K562 (cell line): Measurements from ENCODE around the gene STOML3. TPM values are rescaled to one million over a fixed set of nuclear protein-coding genes. Genes with fewer than 3 reads are reported as not detected.

Source experiments
- ATAC-seq: fragments of 200-7000 bp; cut with Tn5 transposase; 3 replicates; pipeline ENCODE4 v1.9.1; 2020; ENCODE audit warnings: moderate library complexity
- BruUV-seq: library from RNA; stranded (reverse); fragments of 400-500 nt; replicated peaks from 2 replicates; lab custom pipeline; 2021; lab: Mats Ljungman, UMichigan
- CTCF ChIA-PET: fragments of 300-600 bp; formaldehyde crosslinking; extraction: SDS; loops from one replicate; lab custom pipeline; 2021; ENCODE audit warnings: low intra/inter-chr PET ratio; lab: Yijun Ruan, JAX
- POLR2A ChIA-PET: fragments of 300-600, 350-650 bp; sonication (Branson Sonifier 250); formaldehyde crosslinking; extraction: SDS; loops from one replicate; lab custom pipeline; 2021; ENCODE audit warnings: antibody characterized with exemption, inconsistent platforms; lab: Yijun Ruan, JAX
- DNase-seq, 4 experiments: peaks; one replicate each; pipeline versions ENCODE4 v3.0.0 to v3.0.0-alpha.2; 2011 to 2018; ENCODE audit warnings: low spot score in 3 of 4, mixed read lengths in 3 of 4; ENCODE audit errors: extremely low read depth in 1 of 4
- FAIRE-seq: peaks from 2 replicates; lab custom pipeline; 2011; peaks lifted over from hg19 to GRCh38; lab: Jason Lieb, UNC
- H2AFZ ChIP-seq: 2 replicates; pipeline ENCODE4 v1.6.0; 2011; ENCODE audit warnings: low read depth, low read length, control low read depth, inconsistent platforms
- H3K27ac ChIP-seq: fragments of 200-600 bp; 3 replicates; pipeline ENCODE4 v1.8.0; 2011; ENCODE audit warnings: low read depth, mild to moderate bottlenecking, control low read depth, inconsistent platforms, low read length, moderate library complexity, mixed read lengths; ENCODE audit errors: extremely low read depth
- H3K27me3 ChIP-seq, 2 experiments: fragments of 300-600 bp in 1 of 2; 2 replicates in 1 of 2; 3 replicates in 1 of 2; pipeline versions ENCODE4 v1.6.0 to v1.8.0; 2011; ENCODE audit warnings: inconsistent platforms in 2 of 2, low read length in 2 of 2, mild to moderate bottlenecking in 1 of 2, mixed read lengths in 1 of 2, moderate library complexity in 1 of 2; ENCODE audit not compliant: control insufficient read depth in 2 of 2, insufficient read depth in 2 of 2
- H3K36me3 ChIP-seq: fragments of 300-600 bp; 3 replicates; pipeline ENCODE4 v1.8.0; 2011; ENCODE audit warnings: mild to moderate bottlenecking, low read length, inconsistent platforms; ENCODE audit not compliant: control insufficient read depth, insufficient read depth
- H3K4me1 ChIP-seq, 2 experiments: fragments of 200-600 bp in 1 of 2; replicated peaks in 1 of 2; 2 replicates in 1 of 2; 3 replicates in 1 of 2; pipeline versions ENCODE4 v1.5.1 to v1.8.0; 2011; ENCODE audit warnings: inconsistent platforms in 2 of 2, low read length in 2 of 2, mild to moderate bottlenecking in 1 of 2, mixed read lengths in 1 of 2, moderate library complexity in 1 of 2; ENCODE audit not compliant: control insufficient read depth in 2 of 2, insufficient read depth in 2 of 2
- H3K4me2 ChIP-seq: 2 replicates; pipeline ENCODE4 v1.6.1; 2011; ENCODE audit warnings: low read length, control low read depth, inconsistent platforms, mixed read lengths; ENCODE audit not compliant: insufficient read depth
- H3K4me3 ChIP-seq: fragments of 200-600 bp; sonication (generic), shearing (Covaris generic); 2 replicates; pipeline ENCODE4 v1.5.1; 2016; ENCODE audit warnings: control low read depth, inconsistent platforms
- H3K79me2 ChIP-seq: fragments of 200-600 bp; 3 replicates; pipeline ENCODE4 v1.8.0; 2011; ENCODE audit warnings: low read length, inconsistent platforms; ENCODE audit not compliant: control insufficient read depth, insufficient read depth
- H3K9ac ChIP-seq, 2 experiments: 2 replicates each; pipeline versions ENCODE4 v1.6.0 to v1.6.1; 2011; ENCODE audit warnings: low read depth in 2 of 2, low read length in 2 of 2, control low read depth in 1 of 2, inconsistent platforms in 1 of 2, mild to moderate bottlenecking in 1 of 2, mixed read lengths in 1 of 2; ENCODE audit not compliant: insufficient read depth in 1 of 2
- H3K9me1 ChIP-seq: one replicate; pipeline ENCODE4 v1.6.0; 2011; ENCODE audit warnings: inconsistent platforms, mild to moderate bottlenecking, low read length, moderate library complexity; ENCODE audit not compliant: control insufficient read depth, insufficient read depth
- H3K9me3 ChIP-seq: replicated peaks from 2 replicates; pipeline ENCODE4 v1.5.1; 2011; ENCODE audit warnings: low read depth, low read length, inconsistent platforms; ENCODE audit not compliant: control insufficient read depth, insufficient read depth
- H4K20me1 ChIP-seq: replicated peaks from 2 replicates; pipeline ENCODE4 v1.6.1; 2011; ENCODE audit warnings: low read length, inconsistent platforms, mixed read lengths; ENCODE audit not compliant: control insufficient read depth, insufficient read depth
- CEBPB ChIP-seq: fragments of 450-650 bp; IDR thresholded peaks from 2 replicates; pipeline ENCODE4 v1.6.1; 2016; ENCODE audit warnings: missing genetic modification characterization, missing compliant biosample characterization
- CEBPG ChIP-seq, 3 experiments: fragments of 200-800 bp in 1 of 3; sonication (Bioruptor generic) in 1 of 3; sonication (generic) in 1 of 3; formaldehyde crosslinking in 1 of 3; IDR thresholded peaks in 2 of 3; conservative IDR thresholded peaks in 1 of 3; 2 replicates each; pipeline versions ENCODE4 v1.6.1 to v1.8.0; 2016 to 2022; ENCODE audit warnings: missing compliant biosample characterization in 2 of 3, missing genetic modification characterization in 2 of 3, mild to moderate bottlenecking in 1 of 3, missing genetic modification reagents in 1 of 3
- SREBF1 ChIP-seq: fragments of 150-350 bp; IDR thresholded peaks from 2 replicates; pipeline ENCODE4 v1.6.1; 2014; ENCODE audit warnings: antibody characterized with exemption, low read depth, low read length, borderline replicate concordance
- SRSF7 ChIP-seq: fragments of 200-400 bp; formaldehyde crosslinking; optimal IDR thresholded peaks from 2 replicates; pipeline ENCODE3; 2017; ENCODE audit warnings: mild to moderate bottlenecking, low read depth, low read length
- ZC3H11A ChIP-seq: IDR thresholded peaks from 2 replicates; pipeline ENCODE4 v1.6.1; 2012; ENCODE audit warnings: low read depth, low read length, improper control_type of control experiment
- WGBS: fragments of 100-300 bp; shearing (Covaris generic); methylation state at CpG from one replicate; pipeline ENCODE4 v1.1.6; 2016; ENCODE audit warnings: low coverage, mixed read lengths; ENCODE audit not compliant: insufficient coverage; ENCODE audit errors: missing lambda C conversion rate; 5-methylcytosine and 5-hydroxymethylcytosine counted together
- in situ Hi-C: fragments of 300-500 bp; cut with MboI; formaldehyde crosslinking; loops from 4 replicates; pipeline ENCODE4 v1.15.0; 2018; ENCODE audit warnings: inconsistent platforms, mixed read lengths
- intact Hi-C: fragments of 100-400 bp; cut with micrococcal nuclease; formaldehyde crosslinking; loops from 2 replicates; pipeline ENCODE4 v1.14.2; 2022
- polyA plus RNA-seq, 8 experiments: library from polyadenylated mRNA; depleted of rRNA in 4 of 8; stranded (reverse) in 5 of 8; unstranded in 3 of 8; fragments of >200 nt; fragmentation: Nextera tagmentation in 2 of 8; fragmentation: Illumina TruSeq in 1 of 8; extraction: Ambion mirVana in 2 of 8; extraction: Trizol in 1 of 8; gene quantifications; 2 replicates each; pipeline versions ENCODE4 v1.2.1 to v1.2.3, GENCODE V29; 2011 to 2014; ENCODE audit warnings: inconsistent platforms in 1 of 8, missing spikeins in 1 of 8
- total RNA-seq, 7 experiments: library from RNA; depleted of rRNA in 6 of 7; stranded (reverse); fragments of >200 nt in 6 of 7; fragmentation: Illumina TruSeq in 2 of 7; extraction: Trizol in 2 of 7; gene quantifications; 2 replicates each; pipeline versions ENCODE4 v1.2.1 to v1.2.3, GENCODE V29; 2011 to 2021; ENCODE audit warnings: low replicate concordance in 1 of 7

STOML3 gene
- total and polyA plus RNA-seq, 9 of the 15 experiments (the other 6 are each of a cell fraction or from before 2014, with no cell fraction given): 0.04 TPM; not detected in 8

DNA sequence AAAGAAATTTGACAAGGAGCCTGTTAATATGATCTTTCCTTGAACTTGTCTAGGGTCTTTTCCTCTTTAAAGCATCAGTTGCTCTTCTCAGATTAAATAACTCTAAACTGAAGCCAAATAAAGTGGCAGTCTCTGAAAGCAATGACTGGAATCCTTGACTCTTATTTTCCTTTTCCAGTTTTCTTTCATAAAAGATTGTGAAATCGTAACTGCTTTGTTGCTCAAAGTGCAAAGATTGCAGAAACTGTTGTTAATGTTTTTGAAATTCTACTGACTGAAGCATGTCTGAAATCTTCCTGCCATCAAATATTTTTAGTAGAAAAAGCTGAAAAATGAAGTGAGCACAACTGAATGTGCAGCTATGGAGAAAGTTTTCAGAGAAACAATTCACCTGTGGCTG is 49.6 kb upstream of the STOML3 start:
- FAIRE-seq (no peak), ATAC-seq (no peak), DNase-seq (no peak)
- no TSS peak for BruUV-seq
- Histone ChIP-seq H2AFZ (peak overlapping the region; percentile 68; the same call in 1 of the 2 replicates), H3K4me1 (peaks cover 6 to 7% of the 10 kb centered on the region in 2 experiments; a peak in 4 of 5 replicates), H3K79me2 (peaks cover 50% of the 10 kb centered on the region), H3K4me2 (peak overlapping the region; percentile 51), H3K9me1 (no peaks in the 10 kb centered on the region), H3K9me3 (no peaks in the 10 kb centered on the region), H3K27me3 (no peaks in the 10 kb centered on the region), H3K4me3 (peak overlapping the region; percentile 21; the same call in 1 of the 2 replicates), H3K36me3 (peaks cover 8% of the 10 kb centered on the region; the same call in 1 of the 3 replicates), H3K27ac (peak overlapping the region; percentile 42), H4K20me1 (peaks cover 5% of the 10 kb centered on the region; the same call in 1 of the 2 replicates), H3K9ac (peak overlapping the region in 1 of 2 experiments; percentile 61; a peak in 2 of 4 replicates)
- TF ChIP-seq CEBPB (tag) (peak; percentile 79), CEBPG (CRISPR knock-in tag; IDR thresholded peaks at IDR 0.05) (no peak), CEBPG (tag; conservative IDR thresholded peaks at IDR 0.05 in 1 of 2, IDR thresholded peaks at IDR 0.05 in 1 of 2) (peak; percentile 34 to 49; a peak in 3 of 4 replicates), ZC3H11A (no peak), SRSF7 (no peak), SREBF1 (no peak)
- intact Hi-C loops (no loop called here), in situ Hi-C loops (no loop called here)
- whole genome bisulfite sequencing: 44% methylated on average over 1 of the region's 1 CpG
- ChIA-PET CTCF (interaction anchor here (0.7 kb wide), 1 partner anchor 616 kb away, joined by 3 read pairs; no protein-coding TSS in a partner anchor), POLR2A (interaction anchor here (0.6 kb wide), 1 partner anchor 277 kb away, joined by 4 read pairs; no protein-coding TSS in a partner anchor)
